ENCODE measurements around the gene TBCD. TPM values are rescaled to one million over a fixed set of nuclear protein-coding genes. Genes with fewer than 3 reads are reported as not detected.

The TBCD gene
- total and polyA plus RNA-seq, 5 donors from 2014 or later: 39.2 to 146 (median 86.4) TPM

DNA sequence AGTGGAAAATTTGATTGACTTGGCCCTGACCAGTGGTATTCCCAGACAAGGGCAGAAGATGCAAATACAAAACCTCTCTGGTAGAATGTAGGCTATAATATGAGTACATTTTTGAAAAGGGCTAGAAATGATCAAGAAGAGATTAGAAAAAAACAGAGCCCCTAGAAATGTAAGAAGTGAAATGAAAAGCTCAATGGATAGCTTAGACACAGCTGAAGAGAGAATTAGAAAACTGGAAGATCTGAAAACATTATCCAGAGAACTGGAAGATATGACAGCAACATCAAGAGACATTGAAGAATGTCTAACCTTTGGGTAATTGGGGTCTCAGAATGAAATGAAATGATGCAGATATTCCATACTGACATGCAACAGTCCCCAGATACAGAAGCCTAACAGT, 193.1 kb downstream of the TBCD start:
- no peaks in the 10 kb centered on the region for H3K27me3 ChIP-seq (ENCODE audit: control insufficient read depth, insufficient read depth, low read length)
- H3K4me3 ChIP-seq (ENCODE audit: low read depth, low read length): no peak overlapping the region
- H3K36me3 ChIP-seq (ENCODE audit: control insufficient read depth, insufficient read depth, low read length): peaks cover 54% of the 10 kb centered on the region
- H3K27ac ChIP-seq (ENCODE audit: insufficient read depth, low read length, poor library complexity, severe bottlenecking): no peak overlapping the region
- no peaks in the 10 kb centered on the region for H3K4me1 ChIP-seq (ENCODE audit: control insufficient read depth, insufficient read depth, low read length, poor library complexity, severe bottlenecking)
- H3K9me3 ChIP-seq (ENCODE audit: control insufficient read depth in 2 of 2, low read length in 2 of 2): peaks cover 23 to 25% of the 10 kb centered on the region in 2 experiments
- ATAC-seq (ENCODE audit: low read depth in 2 of 2) (no peak), DNase-seq (no peak)
- H3K4me1 Mint-ChIP-seq: peaks cover 0 to 9% (median 0%) of the 10 kb centered on the region in 4 donors
- H3K9me3 Mint-ChIP-seq: peaks cover 0 to 36% (median 7%) of the 10 kb centered on the region in 7 donors
- H3K36me3 Mint-ChIP-seq: peaks cover 58% of the 10 kb centered on the region
- H3K27me3 Mint-ChIP-seq: no peaks in the 10 kb centered on the region
- H3K27ac Mint-ChIP-seq: peak overlapping the region in 1 of 3 donors; percentile 78
- no peak overlapping the region for H3K4me3 Mint-ChIP-seq

DNA sequence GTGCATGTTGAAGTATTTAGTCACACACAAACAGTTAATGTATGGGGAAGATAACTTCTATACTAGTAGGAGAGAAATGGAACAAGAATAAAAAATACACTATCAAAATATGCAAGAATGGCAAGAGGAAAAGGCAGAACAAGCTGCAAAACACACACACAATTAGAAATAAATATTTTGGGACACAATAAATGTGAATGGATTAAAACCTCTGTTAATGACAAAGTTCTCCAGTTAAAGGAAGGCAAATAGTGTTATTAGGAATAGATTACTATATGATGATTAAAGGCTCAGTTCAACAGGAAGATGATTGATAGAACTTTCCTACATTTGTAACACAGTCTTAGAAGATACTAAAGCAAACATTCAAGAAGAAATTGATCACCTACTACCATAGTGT, 194.2 kb downstream of the TBCD start:
- no peak overlapping the region for H3K27ac Mint-ChIP-seq
- Histone ChIP-seq H3K27me3 (ENCODE audit: control insufficient read depth, insufficient read depth, low read length) (no peaks in the 10 kb centered on the region), H3K4me3 (ENCODE audit: low read depth, low read length) (no peak overlapping the region), H3K4me1 (ENCODE audit: control insufficient read depth, insufficient read depth, low read length, poor library complexity, severe bottlenecking) (no peaks in the 10 kb centered on the region), H3K36me3 (ENCODE audit: control insufficient read depth, insufficient read depth, low read length) (peaks cover 53% of the 10 kb centered on the region), H3K27ac (ENCODE audit: insufficient read depth, low read length, poor library complexity, severe bottlenecking) (no peak overlapping the region), H3K9me3 (ENCODE audit: control insufficient read depth in 2 of 2, low read length in 2 of 2) (peaks cover 23 to 25% of the 10 kb centered on the region in 2 experiments)
- peaks cover 61% of the 10 kb centered on the region for H3K36me3 Mint-ChIP-seq
- ATAC-seq (ENCODE audit: low read depth in 2 of 2): no peak
- DNase-seq: no peak
- H3K4me1 Mint-ChIP-seq: peaks cover 0 to 9% (median 0%) of the 10 kb centered on the region in 4 donors
- H3K9me3 Mint-ChIP-seq: peaks cover 0 to 36% (median 9%) of the 10 kb centered on the region in 7 donors
- H3K27me3 Mint-ChIP-seq: no peaks in the 10 kb centered on the region
- H3K4me3 Mint-ChIP-seq: no peak overlapping the region

- no peak for DNase-seq
- no peak overlapping the region for H3K4me3 Mint-ChIP-seq
These were observed 195.5 kb downstream of the TBCD start for GRCh38 chr17:82947051-82947991.

GRCh38 chr17:82948081-82948511, 196.2 kb downstream of the TBCD start:
- Histone ChIP-seq H3K4me1 (ENCODE audit: control insufficient read depth, insufficient read depth, low read length, poor library complexity, severe bottlenecking) (no peaks in the 10 kb centered on the region), H3K27me3 (ENCODE audit: control insufficient read depth, insufficient read depth, low read length) (no peaks in the 10 kb centered on the region), H3K9me3 (ENCODE audit: control insufficient read depth in 2 of 2, low read length in 2 of 2) (peaks cover 23 to 25% of the 10 kb centered on the region in 2 experiments), H3K27ac (ENCODE audit: insufficient read depth, low read length, poor library complexity, severe bottlenecking) (no peak overlapping the region), H3K36me3 (ENCODE audit: control insufficient read depth, insufficient read depth, low read length) (peaks cover 35% of the 10 kb centered on the region), H3K4me3 (ENCODE audit: low read depth, low read length) (no peak overlapping the region)
- DNase-seq (no peak), ATAC-seq (ENCODE audit: low read depth in 2 of 2) (no peak)
- Mint-ChIP-seq H3K4me1 (peaks cover 0 to 9% (median 0%) of the 10 kb centered on the region in 4 donors), H3K27me3 (no peaks in the 10 kb centered on the region), H3K4me3 (no peak overlapping the region), H3K36me3 (peaks cover 61% of the 10 kb centered on the region), H3K9me3 (peaks cover 0 to 39% (median 13%) of the 10 kb centered on the region in 7 donors), H3K27ac (no peak overlapping the region)

More at GRCh38 chr17:82947051-82947991, 195.5 kb downstream of the TBCD start:
- Histone ChIP-seq H3K27me3 (ENCODE audit: control insufficient read depth, insufficient read depth, low read length) (no peaks in the 10 kb centered on the region), H3K36me3 (ENCODE audit: control insufficient read depth, insufficient read depth, low read length) (peaks cover 43% of the 10 kb centered on the region), H3K9me3 (ENCODE audit: control insufficient read depth in 2 of 2, low read length in 2 of 2) (peaks cover 23 to 25% of the 10 kb centered on the region in 2 experiments), H3K27ac (ENCODE audit: insufficient read depth, low read length, poor library complexity, severe bottlenecking) (no peak overlapping the region), H3K4me3 (ENCODE audit: low read depth, low read length) (no peak overlapping the region), H3K4me1 (ENCODE audit: control insufficient read depth, insufficient read depth, low read length, poor library complexity, severe bottlenecking) (no peaks in the 10 kb centered on the region)
- Mint-ChIP-seq H3K27ac (peak overlapping the region in 1 of 3 donors; percentile 84), H3K9me3 (peaks cover 0 to 38% (median 11%) of the 10 kb centered on the region in 7 donors), H3K4me1 (peaks cover 0 to 9% (median 0%) of the 10 kb centered on the region in 4 donors), H3K27me3 (no peaks in the 10 kb centered on the region), H3K36me3 (peaks cover 61% of the 10 kb centered on the region)
- ATAC-seq (ENCODE audit: low read depth in 2 of 2): no peak

DNA sequence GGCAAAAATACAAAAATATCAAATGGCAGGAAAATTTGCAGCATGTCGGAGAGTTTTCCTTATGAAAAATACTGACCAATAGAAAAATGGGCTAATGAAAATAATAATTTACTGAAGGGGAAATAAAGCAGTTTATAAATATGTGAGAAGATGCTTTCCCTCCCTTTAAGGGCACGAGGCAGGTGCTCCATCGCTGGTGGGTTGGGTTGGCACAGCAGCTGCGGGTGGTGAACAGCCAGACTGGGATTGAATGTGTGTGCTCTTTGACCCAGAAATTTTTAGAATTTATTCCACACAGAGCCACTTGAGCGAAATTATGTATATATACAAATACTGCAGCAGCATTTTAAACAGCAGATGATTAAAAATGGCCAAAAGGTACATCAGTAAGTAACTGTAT, 197.1 kb downstream of the TBCD start:
- Histone ChIP-seq H3K4me3 (ENCODE audit: low read depth, low read length) (no peak overlapping the region), H3K4me1 (ENCODE audit: control insufficient read depth, insufficient read depth, low read length, poor library complexity, severe bottlenecking) (no peaks in the 10 kb centered on the region), H3K27ac (ENCODE audit: insufficient read depth, low read length, poor library complexity, severe bottlenecking) (no peak overlapping the region), H3K36me3 (ENCODE audit: control insufficient read depth, insufficient read depth, low read length) (peaks cover 27% of the 10 kb centered on the region), H3K27me3 (ENCODE audit: control insufficient read depth, insufficient read depth, low read length) (no peaks in the 10 kb centered on the region), H3K9me3 (ENCODE audit: control insufficient read depth in 2 of 2, low read length in 2 of 2) (peaks cover 20 to 22% of the 10 kb centered on the region in 2 experiments)
- no peaks in the 10 kb centered on the region for H3K27me3 Mint-ChIP-seq
- ATAC-seq (ENCODE audit: low read depth in 2 of 2): no peak
- H3K27ac Mint-ChIP-seq: no peak overlapping the region
- peaks cover 0 to 9% (median under 1%) of the 10 kb centered on the region in 4 donors for H3K4me1 Mint-ChIP-seq
- no peak overlapping the region for H3K4me3 Mint-ChIP-seq
- H3K36me3 Mint-ChIP-seq: peaks cover 61% of the 10 kb centered on the region
- DNase-seq: no peak
- H3K9me3 Mint-ChIP-seq: peaks cover 0 to 40% (median 12%) of the 10 kb centered on the region in 7 donors

GRCh38 chr17:82949361-82949760, 197.5 kb downstream of the TBCD start:
- H3K4me1 Mint-ChIP-seq: peaks cover 0 to 9% (median 2%) of the 10 kb centered on the region in 4 donors
- no peak overlapping the region for H3K4me3 Mint-ChIP-seq
- no peak overlapping the region for H3K27ac ChIP-seq (ENCODE audit: insufficient read depth, low read length, poor library complexity, severe bottlenecking)
- H3K27me3 ChIP-seq (ENCODE audit: control insufficient read depth, insufficient read depth, low read length): no peaks in the 10 kb centered on the region
- H3K4me3 ChIP-seq (ENCODE audit: low read depth, low read length): no peak overlapping the region
- peaks cover 16 to 18% of the 10 kb centered on the region in 2 experiments for H3K9me3 ChIP-seq (ENCODE audit: control insufficient read depth in 2 of 2, low read length in 2 of 2)
- no peaks in the 10 kb centered on the region for H3K27me3 Mint-ChIP-seq
- ATAC-seq (ENCODE audit: low read depth in 2 of 2): no peak
- H3K36me3 Mint-ChIP-seq: peaks cover 61% of the 10 kb centered on the region
- H3K4me1 ChIP-seq (ENCODE audit: control insufficient read depth, insufficient read depth, low read length, poor library complexity, severe bottlenecking): no peaks in the 10 kb centered on the region
- peaks cover 23% of the 10 kb centered on the region for H3K36me3 ChIP-seq (ENCODE audit: control insufficient read depth, insufficient read depth, low read length)
- no peak for DNase-seq
- peaks cover 0 to 40% (median 13%) of the 10 kb centered on the region in 7 donors for H3K9me3 Mint-ChIP-seq
- no peak overlapping the region for H3K27ac Mint-ChIP-seq

DNA sequence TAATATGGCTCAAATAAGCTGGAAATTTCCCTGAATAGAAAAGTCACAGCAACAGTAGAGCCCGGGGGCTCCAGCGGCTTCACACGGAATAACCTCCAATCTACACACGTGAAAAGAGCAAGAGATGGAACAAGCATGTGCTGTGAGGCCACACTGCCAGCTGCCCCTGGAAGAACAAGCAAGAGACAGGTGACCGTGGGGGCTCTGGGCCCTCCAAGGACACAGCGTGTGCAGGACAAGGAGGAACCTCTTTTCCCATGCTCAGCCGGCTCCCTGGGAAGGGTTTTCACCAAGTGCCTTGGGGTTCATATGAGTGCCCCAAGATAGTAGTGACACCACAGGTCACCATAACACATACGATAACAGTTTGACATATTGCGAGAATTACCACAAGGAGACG, 198.1 kb downstream of the TBCD start:
- Histone ChIP-seq H3K27me3 (ENCODE audit: control insufficient read depth, insufficient read depth, low read length) (no peaks in the 10 kb centered on the region), H3K4me3 (ENCODE audit: low read depth, low read length) (no peak overlapping the region), H3K36me3 (ENCODE audit: control insufficient read depth, insufficient read depth, low read length) (peaks cover 18% of the 10 kb centered on the region), H3K27ac (ENCODE audit: insufficient read depth, low read length, poor library complexity, severe bottlenecking) (no peak overlapping the region), H3K9me3 (ENCODE audit: control insufficient read depth in 2 of 2, low read length in 2 of 2) (peaks cover 10 to 12% of the 10 kb centered on the region in 2 experiments), H3K4me1 (ENCODE audit: control insufficient read depth, insufficient read depth, low read length, poor library complexity, severe bottlenecking) (no peaks in the 10 kb centered on the region)
- H3K9me3 Mint-ChIP-seq: peaks cover 0 to 38% (median 12%) of the 10 kb centered on the region in 7 donors
- no peak overlapping the region for H3K4me3 Mint-ChIP-seq
- peaks cover 61% of the 10 kb centered on the region for H3K36me3 Mint-ChIP-seq
- no peak overlapping the region for H3K27ac Mint-ChIP-seq
- no peaks in the 10 kb centered on the region for H3K27me3 Mint-ChIP-seq
- no peak for ATAC-seq (ENCODE audit: low read depth in 2 of 2)
- H3K4me1 Mint-ChIP-seq: peaks cover 0 to 9% (median 2%) of the 10 kb centered on the region in 4 donors
- no peak for DNase-seq
